LNCAP (cell line): ENCODE results near the gene ACAD11.

Experiments
- CTCF ChIP-seq: fragments of 450-650 bp; IDR thresholded peaks from 2 replicates; pipeline ENCODE4 v1.5.1; 2017; ENCODE audit warnings: mild to moderate bottlenecking

ACAD11 gene

GRCh38 chr3:132544130-132544529, 115.5 kb downstream of the ACAD11 start:
- no peak for TF ChIP-seq CTCF

GRCh38 chr3:132543011-132543739, 116.4 kb downstream of the ACAD11 start:
- no peak for TF ChIP-seq CTCF

GRCh38 chr3:132542577-132542976, 117.0 kb downstream of the ACAD11 start:
- no peak for TF ChIP-seq CTCF

GRCh38 chr3:132539681-132540080, 119.9 kb downstream of the ACAD11 start:
- TF ChIP-seq CTCF, result no peak

DNA sequence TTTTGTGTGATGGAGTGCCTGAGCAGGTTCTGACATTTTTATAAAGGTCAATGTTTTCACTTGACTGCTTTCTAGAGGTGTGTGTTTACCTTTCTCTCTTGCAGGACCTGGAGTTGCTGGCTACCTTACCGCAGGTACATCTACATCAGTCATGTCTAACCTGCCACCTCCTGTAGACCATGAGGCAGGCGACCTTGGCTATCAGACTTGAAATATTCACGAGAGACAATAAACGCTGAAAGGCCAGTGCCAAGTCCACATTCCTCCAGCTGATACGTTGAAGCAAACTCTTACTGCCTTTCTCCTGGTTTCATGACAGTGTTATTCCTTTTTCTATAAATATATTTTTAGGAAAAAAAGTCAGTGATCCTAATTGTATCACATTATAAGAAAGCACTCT, 121.5 kb downstream of the ACAD11 start:
- no peak for TF ChIP-seq CTCF

GRCh38 chr3:132537297-132537696, 122.3 kb downstream of the ACAD11 start:
- peak; percentile 38; the same call in 1 of the 2 replicates for TF ChIP-seq CTCF

DNA sequence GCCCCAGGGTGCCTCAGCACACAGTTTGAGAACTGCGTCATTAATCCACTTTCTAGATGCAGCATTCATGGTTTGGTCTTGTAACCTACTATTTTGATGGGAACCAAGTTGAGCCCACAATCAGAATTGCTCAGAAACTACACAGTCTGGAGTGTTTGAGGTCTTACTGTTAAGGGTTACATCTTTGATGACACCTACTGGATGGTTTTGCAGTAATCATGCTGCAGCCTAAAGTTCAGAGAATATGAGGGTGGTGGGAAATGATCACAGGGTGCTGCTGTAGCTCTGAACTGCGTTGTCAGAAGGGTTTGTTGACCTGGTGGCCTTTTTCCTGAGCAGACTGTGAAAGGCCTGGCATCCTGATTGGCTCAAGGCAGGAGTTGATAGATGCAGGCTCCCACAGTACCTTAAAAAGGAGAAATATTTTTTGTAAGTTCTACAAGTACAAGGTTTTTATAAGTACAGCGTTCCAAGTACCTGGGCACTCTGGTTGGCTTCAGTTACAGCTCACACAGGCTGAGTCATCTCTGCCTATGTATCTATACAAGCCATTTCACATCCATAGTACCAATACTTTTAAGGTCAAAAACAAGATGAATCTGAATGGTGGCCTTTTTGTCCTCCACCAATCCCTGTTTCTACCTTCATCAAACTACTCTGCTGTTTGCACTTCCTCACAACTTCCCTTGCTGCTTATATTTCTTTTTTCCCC, 123.0 kb downstream of the ACAD11 start:
- no peak for TF ChIP-seq CTCF
